GM12892 (cell line): Measurements from ENCODE around the gene PSMB10.

Experiments
- DNase-seq: peaks from one replicate; pipeline ENCODE4 v3.0.0; 2011; ENCODE audit not compliant: insufficient read length
- FAIRE-seq: peaks from 2 replicates; lab custom pipeline; 2011; peaks lifted over from hg19 to GRCh38; lab: Jason Lieb, UNC
- POLR2A ChIP-seq: IDR thresholded peaks from 2 replicates; pipeline ENCODE4 v1.6.1; 2011; ENCODE audit warnings: low read depth, low read length, control low read depth
- POLR2AphosphoS5 ChIP-seq: IDR thresholded peaks from 2 replicates; pipeline ENCODE4 v1.6.1; 2011; ENCODE audit warnings: low read depth, low read length, control low read depth
- TAF1 ChIP-seq: IDR thresholded peaks from 2 replicates; pipeline ENCODE4 v1.6.1; 2011; ENCODE audit warnings: low read depth, mild to moderate bottlenecking, control low read depth, low read length, borderline replicate concordance

The PSMB10 gene

GRCh38 chr16:67961551-67961957 lies 24.9 kb upstream of the PSMB10 start:
- TF ChIP-seq POLR2AphosphoS5, result no peak
- no peak for TF ChIP-seq TAF1
- TF ChIP-seq POLR2A, result no peak
- DNase-seq (no peak), FAIRE-seq (no peak)

GRCh38 chr16:67959536-67960329 lies 23.1 kb upstream of the PSMB10 start:
- DNase-seq (no peak), FAIRE-seq (no peak)
- TF ChIP-seq POLR2A (no peak), TAF1 (no peak), POLR2AphosphoS5 (no peak)

- TF ChIP-seq POLR2AphosphoS5, result no peak
- no peak for TF ChIP-seq TAF1
- no peak for TF ChIP-seq POLR2A
- FAIRE-seq, result no peak
- no peak for DNase-seq
Measured at GRCh38 chr16:67957622-67958021, 21.0 kb upstream of the PSMB10 start.

GRCh38 chr16:67954421-67955196 lies 18.0 kb upstream of the PSMB10 start:
- TF ChIP-seq POLR2A (no peak), TAF1 (no peak), POLR2AphosphoS5 (no peak)
- no peak for DNase-seq
- FAIRE-seq, result no peak

- FAIRE-seq (no peak), DNase-seq (no peak)
- TF ChIP-seq TAF1 (no peak), POLR2A (no peak), POLR2AphosphoS5 (no peak)
Measured at GRCh38 chr16:67953641-67954375, 17.2 kb upstream of the PSMB10 start.

- FAIRE-seq (no peak), DNase-seq (no peak)
- no peak for TF ChIP-seq POLR2AphosphoS5
Measured at GRCh38 chr16:67951485-67951884, 14.8 kb upstream of the PSMB10 start.

- TF ChIP-seq TAF1 (no peak), POLR2AphosphoS5 (no peak), POLR2A (no peak)
- DNase-seq (no peak), FAIRE-seq (no peak)
Measured at GRCh38 chr16:67950335-67950843, 13.7 kb upstream of the PSMB10 start.

- FAIRE-seq, result no peak
- no peak for DNase-seq
- TF ChIP-seq POLR2A (no peak), POLR2AphosphoS5 (no peak), TAF1 (no peak)
Measured at GRCh38 chr16:67949645-67950044, 13.0 kb upstream of the PSMB10 start.

- DNase-seq, result no peak
- no peak for TF ChIP-seq POLR2AphosphoS5
- TF ChIP-seq POLR2A, result no peak
- no peak for TF ChIP-seq TAF1
- no peak for FAIRE-seq
Measured at GRCh38 chr16:67948015-67948414, 11.4 kb upstream of the PSMB10 start.

- no peak for DNase-seq
- no peak for TF ChIP-seq POLR2A
- TF ChIP-seq TAF1, result no peak
- no peak for TF ChIP-seq POLR2AphosphoS5
- FAIRE-seq, result no peak
Measured at GRCh38 chr16:67946966-67947558, 10.4 kb upstream of the PSMB10 start.

- DNase-seq (no peak), FAIRE-seq (no peak)
- TF ChIP-seq POLR2A (no peak), TAF1 (no peak), POLR2AphosphoS5 (no peak)
Measured at GRCh38 chr16:67946128-67946569, 9.5 kb upstream of the PSMB10 start.
